Smooth muscle cell (in vitro differentiated cells): ENCODE measurements around the gene CARMIL1. TPM values are rescaled to one million over a fixed set of nuclear protein-coding genes. Genes with fewer than 3 reads are reported as not detected.

Experiments used
- DNase-seq: peaks from one replicate; lab custom pipeline; 2025; ENCODE audit not compliant: unreplicated experiment; lab: John Stamatoyannopoulos, UW
- H2AFZ ChIP-seq: fragments of 200-600 bp; sonication (generic); 2 replicates; pipeline ENCODE4 v1.6.0; 2016; ENCODE audit warnings: antibody characterized with exemption, low read depth, mild to moderate bottlenecking
- H3F3A ChIP-seq: fragments of 200-600 bp; sonication (generic); 2 replicates; pipeline ENCODE4 v1.6.0; 2017; ENCODE audit warnings: antibody characterized with exemption, low read depth
- H3K27ac ChIP-seq: fragments of 200-600 bp; sonication (generic); 2 replicates; pipeline ENCODE4 v1.5.1; 2016; ENCODE audit warnings: low read depth, mild to moderate bottlenecking
- H3K27me3 ChIP-seq: fragments of 200-600 bp; sonication (generic); 2 replicates; pipeline ENCODE4 v1.6.1; 2016; ENCODE audit warnings: low read depth, mild to moderate bottlenecking
- H3K36me3 ChIP-seq: fragments of 200-600 bp; sonication (generic); 2 replicates; pipeline ENCODE4 v1.5.1; 2016; ENCODE audit warnings: low read depth
- H3K4me1 ChIP-seq: fragments of 200-600 bp; sonication (generic); 2 replicates; pipeline ENCODE4 v1.5.1; 2016; ENCODE audit warnings: low read depth
- H3K4me2 ChIP-seq: fragments of 200-600 bp; sonication (generic); 2 replicates; pipeline ENCODE4 v1.6.0; 2016; ENCODE audit warnings: mild to moderate bottlenecking
- H3K4me3 ChIP-seq: fragments of 200-600 bp; sonication (generic); 2 replicates; pipeline ENCODE4 v1.5.1; 2016; ENCODE audit warnings: mild to moderate bottlenecking
- H3K79me2 ChIP-seq: fragments of 200-600 bp; sonication (generic); 2 replicates; pipeline ENCODE4 v1.6.0; 2016; ENCODE audit warnings: low read depth, mild to moderate bottlenecking
- H3K9ac ChIP-seq: fragments of 200-600 bp; sonication (generic); 2 replicates; pipeline ENCODE4 v1.6.0; 2016; ENCODE audit warnings: low read depth
- H3K9me3 ChIP-seq: fragments of 200-600 bp; sonication (generic); replicated peaks from 2 replicates; pipeline ENCODE4 v1.5.1; 2016; ENCODE audit warnings: low read depth
- H4K20me1 ChIP-seq: fragments of 200-600 bp; sonication (generic); 2 replicates; pipeline ENCODE4 v1.6.0; 2016; ENCODE audit warnings: low read depth
- CTCF ChIP-seq: fragments of 200-600 bp; sonication (generic); IDR thresholded peaks from 2 replicates; pipeline ENCODE4 v1.5.1; 2017; ENCODE audit warnings: borderline replicate concordance, mild to moderate bottlenecking, antibody characterized with exemption; ENCODE audit not compliant: insufficient read depth, poor library complexity, severe bottlenecking
- WGBS: methylation state at CpG from one replicate; pipeline ENCODE4 v1.1.7; 2016; ENCODE audit warnings: low lambda C conversion rate; 5-methylcytosine and 5-hydroxymethylcytosine counted together
- polyA plus RNA-seq: library from polyadenylated mRNA; unstranded; fragments of >200 nt; fragmentation: Nextera tagmentation; extraction: Ambion mirVana; gene quantifications from 2 replicates; pipeline ENCODE4 v1.2.1, GENCODE V29; 2016
- total RNA-seq: library from RNA; depleted of rRNA; stranded (reverse); fragments of >200 nt; gene quantifications from 2 replicates; pipeline ENCODE4 v1.2.3, GENCODE V29; 2014

CARMIL1 gene
- total and polyA plus RNA-seq, 2 experiments from 2014 or later = 7.6 to 24.1 TPM

GRCh38 chr6:25369036-25369432, 89.9 kb downstream of the CARMIL1 start:
- peaks cover 27% of the 10 kb centered on the region for H3K79me2 ChIP-seq
- H3K9me3 ChIP-seq = no peaks in the 10 kb centered on the region
- no peaks in the 10 kb centered on the region for H3F3A ChIP-seq
- H4K20me1 ChIP-seq = peaks cover 9% of the 10 kb centered on the region
- H3K4me1 ChIP-seq = peaks cover 12% of the 10 kb centered on the region
- no peak for DNase-seq
- H3K36me3 ChIP-seq = no peaks in the 10 kb centered on the region
- H2AFZ ChIP-seq = no peak overlapping the region
- no peak for TF ChIP-seq CTCF
- no peak overlapping the region for H3K4me2 ChIP-seq
- no peak overlapping the region for H3K9ac ChIP-seq
- no peaks in the 10 kb centered on the region for H3K27me3 ChIP-seq
- H3K27ac ChIP-seq = no peak overlapping the region
- H3K4me3 ChIP-seq = no peak overlapping the region
- 93% methylated on average over 6 of the region's 6 CpGs for WGBS

GRCh38 chr6:25369433-25370177, 90.4 kb downstream of the CARMIL1 start:
- Histone ChIP-seq H2AFZ (no peak overlapping the region), H3K4me1 (peaks cover 12% of the 10 kb centered on the region), H3K27me3 (no peaks in the 10 kb centered on the region), H3K4me2 (no peak overlapping the region), H3K4me3 (no peak overlapping the region), H4K20me1 (peaks cover 9% of the 10 kb centered on the region), H3K9ac (no peak overlapping the region), H3K9me3 (no peaks in the 10 kb centered on the region), H3K79me2 (peaks cover 32% of the 10 kb centered on the region), H3K36me3 (no peaks in the 10 kb centered on the region), H3K27ac (no peak overlapping the region), H3F3A (no peaks in the 10 kb centered on the region)
- no peak for TF ChIP-seq CTCF
- WGBS = 76% methylated on average over 10 of the region's 10 CpGs
- no peak for DNase-seq

- DNase-seq = no peak
- 85% methylated on average over 10 of the region's 10 CpGs for WGBS
- Histone ChIP-seq H3K79me2 (peaks cover 39% of the 10 kb centered on the region), H3K9ac (no peak overlapping the region), H3K27ac (no peak overlapping the region), H3K4me2 (no peak overlapping the region), H4K20me1 (peaks cover 9% of the 10 kb centered on the region), H3K27me3 (no peaks in the 10 kb centered on the region), H2AFZ (no peak overlapping the region), H3K9me3 (no peaks in the 10 kb centered on the region), H3F3A (no peaks in the 10 kb centered on the region), H3K36me3 (no peaks in the 10 kb centered on the region), H3K4me1 (peaks cover 12% of the 10 kb centered on the region), H3K4me3 (no peak overlapping the region)
- no peak for TF ChIP-seq CTCF
Observed at GRCh38 chr6:25370178-25371036, 91.2 kb downstream of the CARMIL1 start.

GRCh38 chr6:25371037-25371347, 91.8 kb downstream of the CARMIL1 start:
- Histone ChIP-seq H3K9me3 (no peaks in the 10 kb centered on the region), H3K4me3 (no peak overlapping the region), H3K4me2 (no peak overlapping the region), H3K79me2 (peaks cover 45% of the 10 kb centered on the region), H3K27ac (no peak overlapping the region), H3K9ac (no peak overlapping the region), H3K27me3 (no peaks in the 10 kb centered on the region), H3K4me1 (peaks cover 12% of the 10 kb centered on the region), H3K36me3 (no peaks in the 10 kb centered on the region), H4K20me1 (peaks cover 9% of the 10 kb centered on the region), H3F3A (no peaks in the 10 kb centered on the region), H2AFZ (no peak overlapping the region)
- no peak for TF ChIP-seq CTCF
- 93% methylated on average over 2 of the region's 2 CpGs for WGBS
- DNase-seq = no peak
